Superior temporal gyrus (tissue), 1 donor: ENCODE measurements around the gene ARL8A.
"Not testable (repeated sequence)": the region's sequence is repeated elsewhere in the genome, so short reads cannot be mapped to it uniquely, and the experiment has no call there.

ENCODE experiments used
- DNase-seq: peaks from one replicate; pipeline ENCODE4 v3.0.0-alpha.2; 2016; ENCODE audit errors: extremely low spot score

The ARL8A gene

DNA sequence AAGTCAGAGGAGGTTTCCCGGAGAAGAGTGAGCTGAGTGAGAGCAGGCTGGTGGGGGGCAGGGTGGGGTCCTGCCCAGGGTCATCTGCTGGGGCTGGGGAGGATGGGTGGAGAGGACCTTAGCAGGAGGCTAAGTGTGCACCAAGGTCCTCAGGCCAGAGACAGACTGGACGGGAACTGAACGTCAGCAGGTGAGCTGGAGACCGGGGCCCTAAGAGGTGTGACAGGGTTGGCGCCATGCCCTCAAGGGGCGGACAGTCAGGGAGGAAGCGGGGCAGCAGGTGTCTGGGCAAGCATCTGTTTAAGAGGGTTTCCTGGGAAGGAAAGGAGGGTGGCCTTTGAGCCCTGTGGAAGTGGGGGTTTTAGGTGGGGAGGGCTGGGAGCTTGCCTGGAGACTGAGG lies 29.5 kb upstream of the ARL8A start:
- DNase-seq: no peak

DNA sequence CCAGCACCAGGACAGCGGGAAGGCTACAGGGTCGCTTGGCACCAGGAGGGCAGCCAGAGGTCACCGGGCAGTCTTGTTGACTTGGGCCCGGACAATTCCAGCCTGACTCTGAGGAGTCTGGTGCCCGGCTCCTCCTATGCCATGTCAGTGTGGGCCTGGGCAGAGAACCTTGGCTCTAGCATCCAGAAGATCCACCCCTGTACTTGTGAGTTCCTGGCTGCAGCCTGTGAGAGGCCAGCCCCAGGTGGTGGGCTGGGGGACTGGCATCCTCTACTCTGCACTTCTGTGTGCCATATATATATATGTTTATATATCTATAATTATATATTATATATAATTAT lies 27.4 kb upstream of the ARL8A start:
- no peak for DNase-seq

DNA sequence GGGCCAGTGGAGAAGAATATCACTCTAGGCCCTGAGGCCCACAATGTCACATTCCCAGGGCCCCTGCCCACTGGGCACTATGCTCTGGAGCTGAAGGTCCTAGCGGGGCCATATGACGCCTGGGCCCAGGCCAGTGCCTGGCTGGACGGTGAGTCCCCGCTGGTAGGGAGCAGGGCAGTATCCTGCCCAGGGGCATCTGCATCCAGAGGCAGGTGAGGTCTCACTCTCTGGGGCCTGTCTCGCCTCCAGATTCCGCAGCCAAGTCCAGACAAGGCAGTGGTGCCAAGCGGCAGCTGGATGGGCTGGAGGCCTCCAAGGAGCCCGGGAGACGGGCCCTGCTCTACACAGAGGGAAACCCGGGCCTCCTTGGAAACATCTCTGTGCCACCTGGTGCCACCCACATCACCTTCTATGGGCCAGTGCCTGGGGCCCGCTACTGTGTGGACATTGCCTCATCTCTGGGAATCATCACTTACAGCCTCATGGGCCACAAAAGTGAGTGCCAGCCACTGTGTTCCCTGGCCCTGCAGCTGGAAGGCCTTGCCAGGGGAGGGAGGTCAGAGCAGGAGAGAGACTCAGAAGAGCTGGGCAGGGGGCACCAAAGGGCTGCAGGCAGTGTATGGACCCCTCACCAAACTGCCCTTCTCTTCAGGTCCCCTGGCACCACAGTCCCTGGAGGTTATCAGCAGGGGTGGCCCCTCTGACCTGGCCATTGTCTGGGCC lies 26.9 kb upstream of the ARL8A start:
- DNase-seq: no peak

- no peak for DNase-seq
Observed at GRCh38 chr1:202170726-202171125, 26.2 kb upstream of the ARL8A start.

- DNase-seq: no peak
Observed at GRCh38 chr1:202168861-202169260, 24.3 kb upstream of the ARL8A start.

DNA sequence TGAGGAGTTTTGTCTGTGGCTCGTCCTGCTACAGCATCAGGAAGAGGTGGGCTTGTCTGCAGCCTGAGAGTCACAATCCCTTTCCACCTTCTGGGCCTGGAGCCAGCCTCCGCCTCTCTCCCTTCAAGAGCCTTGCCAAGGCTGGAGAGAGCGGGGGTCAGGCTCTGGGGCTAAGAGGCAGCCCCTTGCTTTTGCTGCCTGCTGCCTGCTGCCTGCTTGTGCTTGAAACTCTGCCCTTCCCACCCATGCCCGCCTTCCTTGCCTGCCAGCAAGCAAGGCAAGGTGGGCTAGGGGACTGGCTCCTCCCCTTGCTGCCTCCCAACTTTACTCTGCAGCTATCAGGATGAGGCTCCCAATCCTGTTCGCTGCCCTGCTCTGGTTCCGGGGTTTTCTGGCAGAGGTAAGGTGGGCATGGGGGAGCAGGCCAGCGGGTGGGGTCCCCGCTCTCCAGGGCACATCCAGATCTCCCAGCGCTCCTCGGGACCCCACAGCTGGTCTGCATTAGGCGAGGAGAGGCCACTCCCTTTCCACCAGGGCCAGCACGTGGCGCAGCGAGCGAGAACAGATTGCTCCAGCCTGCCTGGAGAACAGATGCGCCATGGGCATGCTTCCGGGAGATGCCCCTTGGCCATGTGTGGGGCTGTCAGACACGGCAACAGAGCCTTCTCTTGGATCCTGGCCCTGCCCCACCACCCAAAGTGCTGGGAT lies 23.3 kb upstream of the ARL8A start:
- DNase-seq: no peak

DNA sequence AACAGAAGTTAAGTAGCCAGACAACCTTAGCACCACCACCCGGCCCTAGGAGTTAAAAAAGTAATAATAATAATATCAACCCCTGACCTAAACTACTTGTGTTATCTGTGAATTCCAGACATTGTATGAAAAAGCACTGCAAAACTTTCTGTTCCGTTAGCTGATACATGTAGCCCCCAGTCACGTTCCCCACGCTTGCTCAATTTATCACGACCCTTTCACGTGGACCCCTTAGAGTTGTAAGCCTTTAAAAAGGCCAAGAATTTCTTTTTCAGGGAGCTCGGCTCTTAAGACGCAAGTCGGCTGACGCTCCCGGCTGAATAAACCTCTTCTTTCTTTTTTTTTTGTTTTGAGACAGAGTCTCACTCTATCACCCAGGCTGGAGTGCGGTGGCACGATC lies 22.5 kb upstream of the ARL8A start:
- not testable (repeated sequence) for DNase-seq

DNA sequence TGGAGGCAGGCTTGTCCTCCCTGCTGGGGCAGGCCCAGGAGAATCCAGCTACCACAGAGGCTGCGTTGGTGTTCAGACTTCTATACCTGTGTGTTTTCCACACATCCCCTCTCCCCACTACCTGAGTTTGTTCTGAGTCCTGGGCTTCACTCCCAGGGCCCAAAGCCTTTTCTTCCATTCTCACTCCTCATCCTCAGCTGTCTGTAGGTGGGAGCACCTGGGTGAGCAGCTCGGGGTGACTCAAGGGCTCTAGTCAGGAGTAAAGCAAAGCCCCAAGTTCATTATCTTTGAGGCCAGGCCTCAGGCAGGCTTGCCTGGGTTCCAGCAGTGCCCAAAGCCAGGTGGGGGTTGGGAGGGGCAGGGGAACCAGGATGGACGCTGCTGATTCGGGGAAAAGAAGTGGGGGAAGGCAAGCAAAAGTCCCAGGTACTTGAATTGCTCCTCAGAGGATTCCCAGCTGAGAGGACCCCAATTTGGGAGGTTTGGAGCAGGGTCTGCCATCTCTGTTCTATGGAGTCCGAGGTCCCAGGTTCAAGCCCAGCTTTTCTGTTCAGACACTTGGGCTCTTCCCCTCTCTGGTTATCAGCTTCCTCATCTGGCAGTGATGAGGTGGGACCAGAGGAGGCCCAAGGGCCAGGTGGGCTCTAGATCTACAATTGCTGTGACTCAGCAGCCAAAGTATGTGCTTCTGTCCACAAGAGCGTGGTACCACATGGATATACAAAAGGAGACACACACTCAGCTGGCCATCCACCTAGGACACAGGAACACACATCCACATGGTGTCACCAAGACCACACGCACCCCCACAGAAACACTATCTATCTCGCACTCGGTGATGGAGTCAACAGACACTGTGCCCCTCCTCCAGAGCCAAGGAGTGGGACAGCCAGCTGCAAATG lies 21.7 kb upstream of the ARL8A start:
- DNase-seq: no peak

DNA sequence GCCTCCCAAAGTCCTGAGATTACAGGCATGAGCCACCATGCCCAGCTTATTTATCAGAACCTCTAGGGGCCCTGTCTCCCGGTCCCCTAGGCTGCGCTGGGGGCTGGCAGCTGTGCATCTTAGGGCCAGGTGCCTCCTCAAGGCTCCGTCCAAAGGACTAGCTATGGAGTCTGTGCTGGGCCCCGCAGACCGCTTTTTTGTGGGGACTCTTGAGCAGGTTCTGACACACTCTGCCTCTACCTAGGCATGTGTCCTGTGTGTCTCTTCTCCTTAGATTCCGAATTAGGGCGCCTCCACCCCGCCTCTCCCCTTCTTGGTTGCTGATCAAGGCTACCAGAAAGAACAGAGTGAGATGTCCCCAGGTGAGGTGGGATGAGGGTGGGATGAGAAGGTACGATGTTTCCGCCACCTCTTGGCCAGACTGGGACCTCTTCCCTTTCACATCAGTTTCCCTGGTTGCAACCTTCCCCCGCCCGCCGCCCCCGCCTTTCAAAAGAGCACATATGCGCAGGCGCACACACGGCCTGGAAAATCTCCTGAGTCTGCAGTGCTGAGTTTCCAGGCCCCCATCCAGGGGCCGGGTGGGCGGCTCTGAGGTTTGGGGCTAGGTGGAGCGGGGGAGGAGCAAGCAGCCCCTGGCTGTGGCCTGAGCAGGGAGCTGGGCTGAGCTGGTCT lies 20.9 kb upstream of the ARL8A start:
- no peak for DNase-seq

GRCh38 chr1:202164271-202165037 lies 19.9 kb upstream of the ARL8A start:
- no peak for DNase-seq

DNA sequence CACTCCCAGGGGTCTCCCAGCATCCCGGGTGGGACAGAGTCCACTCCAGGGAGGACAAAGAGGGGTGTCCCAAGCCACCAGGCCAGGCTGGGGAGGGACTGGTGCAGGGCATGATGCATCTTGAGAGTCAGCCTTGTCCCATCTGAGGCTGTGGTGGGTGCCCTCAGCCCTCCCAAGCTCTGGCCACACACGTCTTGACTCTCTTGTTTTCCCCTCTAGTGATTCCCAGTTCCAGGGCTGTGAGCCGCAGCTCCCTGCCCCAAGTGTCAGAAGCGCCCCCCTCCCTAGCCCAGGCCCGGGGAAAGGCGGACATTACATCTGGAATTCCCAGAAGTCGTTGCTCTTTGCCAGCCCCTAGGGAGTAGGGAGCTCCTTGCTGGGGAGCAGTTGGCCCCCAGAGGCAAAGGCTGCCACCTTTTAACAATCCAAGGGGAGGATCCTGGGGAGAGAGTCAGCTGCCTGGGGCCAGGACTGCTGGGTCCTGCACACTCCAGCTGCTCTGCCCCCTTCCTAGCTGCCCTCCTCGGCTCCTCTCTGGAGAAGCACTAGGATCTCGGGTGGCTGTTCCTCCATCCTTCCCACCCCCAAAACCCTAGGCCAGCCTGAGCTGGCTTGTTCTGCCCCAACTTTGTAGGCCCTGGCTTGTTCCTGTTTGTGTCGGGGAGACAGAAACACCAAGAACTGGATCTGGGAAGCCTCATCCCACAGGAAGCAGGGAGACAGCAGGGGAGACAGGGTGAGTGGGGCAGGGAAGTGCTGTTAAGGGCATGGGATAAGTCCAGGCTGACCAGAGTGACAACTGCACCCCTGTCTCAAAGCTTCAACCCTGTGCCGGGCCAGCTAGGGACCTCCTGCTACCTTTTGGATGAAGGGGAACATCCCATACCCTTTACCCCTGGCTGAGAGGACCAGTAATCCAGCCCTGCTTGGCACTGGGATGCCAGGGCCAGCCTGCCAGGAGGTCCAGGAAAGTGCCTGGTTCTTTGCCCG lies 19.0 kb upstream of the ARL8A start:
- no peak for DNase-seq

DNA sequence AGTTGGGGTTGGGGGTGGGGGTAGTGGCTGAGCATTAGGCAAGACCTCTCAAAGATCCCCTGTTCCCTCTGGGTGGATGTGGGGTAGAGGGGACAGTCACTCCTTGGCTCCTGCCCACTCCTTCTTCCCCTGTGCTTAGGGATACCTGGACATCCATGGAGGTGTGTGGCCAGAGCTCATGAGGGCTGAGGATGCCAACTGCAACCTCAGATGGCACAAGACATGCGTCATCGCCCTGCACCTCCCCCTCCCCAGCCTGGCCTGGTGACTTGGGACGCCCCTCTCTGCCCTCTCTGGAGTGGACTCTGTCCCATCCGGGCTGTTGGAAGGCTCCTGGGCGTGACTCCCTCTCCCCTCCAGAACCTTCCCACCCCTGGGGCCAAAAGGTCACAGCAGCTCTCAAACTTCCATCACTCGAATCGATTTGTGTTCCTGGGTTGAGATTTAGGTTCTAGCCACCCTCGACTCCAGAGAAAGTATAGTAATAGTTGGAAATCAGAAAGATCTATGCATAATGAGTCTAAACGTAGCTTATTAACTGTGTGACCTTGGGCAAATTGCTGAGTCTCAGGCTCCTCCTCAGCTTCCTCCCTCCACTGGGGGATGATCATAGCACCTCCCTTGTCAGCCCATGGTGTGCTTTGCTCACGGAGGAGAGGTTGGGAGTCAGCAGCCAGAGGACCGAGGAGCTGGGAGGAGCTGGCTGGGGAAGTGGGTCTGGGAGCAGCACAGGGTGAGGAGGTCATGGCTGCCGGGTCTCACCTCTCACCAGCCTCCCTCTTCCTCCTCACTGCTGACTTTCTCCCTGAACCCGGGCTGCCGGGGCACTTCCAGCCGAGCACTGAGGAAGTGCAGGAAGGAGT lies 18.1 kb upstream of the ARL8A start:
- no peak for DNase-seq

- DNase-seq: no peak
Observed at GRCh38 chr1:202162047-202162417, 17.5 kb upstream of the ARL8A start.

GRCh38 chr1:202161151-202162046 lies 16.9 kb upstream of the ARL8A start:
- no peak for DNase-seq

DNA sequence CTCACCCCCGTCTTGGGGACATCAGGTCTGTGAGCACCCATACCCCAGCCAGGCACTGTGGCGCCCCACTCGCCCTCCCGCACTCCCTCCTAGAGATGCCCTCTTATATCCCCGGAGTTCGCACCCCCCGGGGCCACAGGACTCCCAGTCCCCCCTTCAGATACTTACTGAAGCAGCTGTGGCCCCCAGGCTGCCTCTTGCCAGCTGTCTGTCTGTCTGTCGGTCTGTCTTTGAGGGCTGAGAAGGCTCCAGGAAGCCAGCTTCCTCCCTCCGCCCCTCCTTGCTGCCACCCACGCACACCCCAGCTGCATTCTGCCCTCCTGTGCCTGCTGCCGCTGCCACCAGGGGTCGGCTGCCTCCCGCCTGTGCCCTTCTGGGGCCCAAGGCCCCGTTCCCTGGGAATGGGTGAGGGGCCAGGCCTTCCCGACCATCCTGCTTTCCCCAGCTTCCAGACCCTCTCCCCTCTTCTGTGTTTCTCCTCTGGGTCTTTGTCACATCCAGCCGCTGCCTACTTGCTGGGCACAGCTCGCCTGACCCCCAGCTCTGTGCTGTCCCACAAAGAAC lies 15.9 kb upstream of the ARL8A start, which contains the start of gene PTPN7:
Gene PTPN7 (minus strand): TSS at position 226 of the 564 bp plus-strand sequence. CDS start 1,200 bp downstream, outside the sequence.
- no peak for DNase-seq

DNA sequence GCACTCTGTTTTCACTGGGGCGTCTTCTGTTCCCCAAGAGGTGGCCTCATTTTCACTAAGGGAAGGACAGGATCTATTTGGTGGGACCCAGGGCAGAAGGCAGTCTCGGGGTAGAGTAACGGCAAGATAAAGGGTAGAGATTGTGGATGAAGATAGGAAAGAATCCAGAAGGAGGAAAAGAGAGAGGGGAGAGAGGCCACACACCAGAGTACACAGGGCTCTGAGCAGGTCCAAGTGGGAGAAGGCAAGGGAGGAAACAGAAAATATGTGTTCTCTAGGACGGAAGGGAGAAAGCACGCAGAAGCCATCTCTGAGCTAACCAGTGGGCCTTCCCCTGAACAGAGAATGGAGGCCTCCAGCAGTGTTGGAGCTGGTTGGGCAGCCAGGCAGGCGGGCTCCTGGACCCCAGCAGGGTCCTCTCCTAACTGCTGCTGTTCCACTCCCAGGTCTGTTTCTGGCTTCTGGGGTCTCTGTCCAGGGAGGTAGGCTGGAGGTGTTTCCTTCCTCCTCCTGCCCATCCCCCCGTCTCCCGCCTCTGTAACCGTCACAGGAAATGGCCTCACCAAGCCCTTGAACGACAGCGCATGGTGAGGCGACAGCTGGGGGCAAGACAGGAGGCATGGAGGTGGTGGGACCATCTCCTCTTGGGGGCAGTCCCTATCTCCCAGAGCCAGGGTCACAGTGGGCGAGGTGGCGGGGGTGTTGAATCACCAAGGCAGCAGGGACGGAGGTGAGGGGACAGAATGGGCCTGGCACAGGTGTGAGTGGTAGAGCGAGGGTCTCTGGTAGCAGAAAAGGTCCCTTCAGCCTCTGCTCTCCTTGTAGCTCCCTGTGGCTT lies 15.2 kb upstream of the ARL8A start:
- no peak for DNase-seq
